ENCODE measurements around the gene C2orf68. TPM values are rescaled to one million over a fixed set of nuclear protein-coding genes. Genes with fewer than 3 reads are reported as not detected.
"Not testable (repeated sequence)": the region's sequence is repeated elsewhere in the genome, so short reads cannot be mapped to it uniquely, and the experiment has no call there.

Gene C2orf68
- total and polyA plus RNA-seq, 4 donors, result 15.5 to 35.2 (median 21.4) TPM

DNA sequence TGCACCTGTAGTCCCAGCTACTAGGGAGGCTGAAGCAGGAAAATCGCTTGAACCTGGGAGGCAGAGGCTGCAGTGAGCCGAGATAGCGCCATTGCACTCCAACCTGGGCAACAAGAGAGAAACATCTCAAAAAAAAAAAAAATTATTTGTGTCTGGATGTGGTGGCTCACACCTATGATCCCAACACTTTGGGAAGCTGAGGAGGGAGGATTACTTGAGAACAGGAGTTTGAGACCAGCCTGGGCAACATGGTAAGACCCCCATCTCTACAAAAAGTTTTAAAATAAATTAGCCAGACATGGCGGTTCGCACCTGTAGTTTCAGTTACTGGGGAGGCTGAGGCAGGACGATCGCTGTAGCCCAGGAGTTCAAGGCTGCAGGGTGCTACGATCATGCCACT, 36.1 kb downstream of the C2orf68 start:
- H3K27ac ChIP-seq (ENCODE audit: low read depth in 1 of 2, low read length in 2 of 2), result no peak overlapping the region
- ATAC-seq (ENCODE audit: low FRiP score), result no peak
- no peaks in the 10 kb centered on the region for H3K9me3 ChIP-seq (ENCODE audit: control insufficient read depth, low read length)
- intact Hi-C loops (cut with DNase I), result no loop called here
- no peak overlapping the region for H3K4me3 ChIP-seq (ENCODE audit: low read length in 2 of 2)
- H3K4me1 ChIP-seq (ENCODE audit: control insufficient read depth in 1 of 2, insufficient read depth in 2 of 2, low read length in 2 of 2), result no peaks in the 10 kb centered on the region
- 82 to 86% methylated on average over 8 of the region's 8 CpGs for WGBS, 2 donors
- H3K27me3 ChIP-seq (ENCODE audit: control insufficient read depth in 1 of 2, insufficient read depth in 2 of 2, low read length in 1 of 2), result peaks cover 0 to 2% of the 10 kb centered on the region in 2 donors
- no peak for DNase-seq
- H3K36me3 ChIP-seq (ENCODE audit: control insufficient read depth in 1 of 2, insufficient read depth in 2 of 2, low read length in 1 of 2), result no peaks in the 10 kb centered on the region

DNA sequence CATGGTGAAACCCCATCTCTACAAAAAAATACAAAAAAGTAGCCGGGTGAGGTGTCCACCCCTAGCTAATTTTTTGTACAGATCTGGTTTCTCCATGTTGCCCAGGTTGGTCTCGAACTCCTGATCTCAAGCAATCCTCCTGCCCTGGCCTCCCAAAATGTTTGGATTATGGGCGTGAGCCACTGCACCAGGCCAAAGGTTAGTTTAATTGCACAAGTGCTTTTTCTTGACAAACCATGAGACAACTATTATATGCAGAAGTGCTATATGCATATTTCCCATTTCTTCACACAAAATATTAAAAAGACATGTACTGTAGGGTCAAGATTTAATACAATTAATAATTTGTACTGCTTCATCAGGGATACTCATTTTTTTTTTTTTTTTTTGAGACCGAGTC, 45.6 kb downstream of the C2orf68 start:
- Histone ChIP-seq H3K4me1 (ENCODE audit: control insufficient read depth in 1 of 2, insufficient read depth in 2 of 2, low read length in 2 of 2) (no peaks in the 10 kb centered on the region), H3K9me3 (ENCODE audit: control insufficient read depth, low read length) (no peaks in the 10 kb centered on the region), H3K27ac (ENCODE audit: low read depth in 1 of 2, low read length in 2 of 2) (no peak overlapping the region), H3K4me3 (ENCODE audit: low read length in 2 of 2) (no peak overlapping the region), H3K27me3 (ENCODE audit: control insufficient read depth in 1 of 2, insufficient read depth in 2 of 2, low read length in 1 of 2) (no peaks in the 10 kb centered on the region), H3K36me3 (ENCODE audit: control insufficient read depth in 1 of 2, insufficient read depth in 2 of 2, low read length in 1 of 2) (no peaks in the 10 kb centered on the region)
- intact Hi-C loops (cut with DNase I), result no loop called here
- DNase-seq (no peak), ATAC-seq (ENCODE audit: low FRiP score) (no peak)
- WGBS, 2 donors, result 74 to 86% methylated on average over 4 of the region's 4 CpGs

DNA sequence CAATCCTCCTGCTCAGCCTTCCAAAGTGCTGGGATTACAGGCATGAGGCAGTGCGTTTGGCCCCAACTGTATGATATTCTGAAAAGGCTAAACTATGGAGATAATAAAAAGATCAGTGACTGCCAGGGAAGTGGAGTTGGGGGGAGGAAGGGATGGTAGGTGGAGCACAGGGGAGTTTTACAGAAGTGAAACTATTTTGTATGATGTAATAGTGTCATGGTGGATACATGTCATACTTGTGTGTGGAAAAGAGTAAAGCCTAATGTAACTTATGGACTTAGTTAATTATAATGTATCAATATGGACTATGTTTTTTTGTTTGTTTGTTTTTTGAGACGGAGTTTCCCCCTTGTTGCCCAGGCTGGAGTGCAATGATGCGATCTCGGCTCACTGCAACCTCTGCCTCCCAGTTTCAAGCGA, 47.7 kb downstream of the C2orf68 start:
- ATAC-seq (ENCODE audit: low FRiP score), result no peak
- no peak overlapping the region for H3K4me3 ChIP-seq (ENCODE audit: low read length in 2 of 2)
- WGBS, 2 donors, result 89 to 90% methylated on average over 5 of the region's 5 CpGs
- no peaks in the 10 kb centered on the region for H3K4me1 ChIP-seq (ENCODE audit: control insufficient read depth in 1 of 2, insufficient read depth in 2 of 2, low read length in 2 of 2)
- intact Hi-C loops (cut with DNase I), result loop anchor here (5.0 kb wide), 2 partner anchors 38 to 53 kb away; partner anchors contain the start of genes TMEM150A (in 2 of the 2) and USP39 (in 1 of the 2)
- DNase-seq, result no peak
- H3K36me3 ChIP-seq (ENCODE audit: control insufficient read depth in 1 of 2, insufficient read depth in 2 of 2, low read length in 1 of 2), result no peaks in the 10 kb centered on the region
- no peaks in the 10 kb centered on the region for H3K9me3 ChIP-seq (ENCODE audit: control insufficient read depth, low read length)
- no peaks in the 10 kb centered on the region for H3K27me3 ChIP-seq (ENCODE audit: control insufficient read depth in 1 of 2, insufficient read depth in 2 of 2, low read length in 1 of 2)
- no peak overlapping the region for H3K27ac ChIP-seq (ENCODE audit: low read depth in 1 of 2, low read length in 2 of 2)

DNA sequence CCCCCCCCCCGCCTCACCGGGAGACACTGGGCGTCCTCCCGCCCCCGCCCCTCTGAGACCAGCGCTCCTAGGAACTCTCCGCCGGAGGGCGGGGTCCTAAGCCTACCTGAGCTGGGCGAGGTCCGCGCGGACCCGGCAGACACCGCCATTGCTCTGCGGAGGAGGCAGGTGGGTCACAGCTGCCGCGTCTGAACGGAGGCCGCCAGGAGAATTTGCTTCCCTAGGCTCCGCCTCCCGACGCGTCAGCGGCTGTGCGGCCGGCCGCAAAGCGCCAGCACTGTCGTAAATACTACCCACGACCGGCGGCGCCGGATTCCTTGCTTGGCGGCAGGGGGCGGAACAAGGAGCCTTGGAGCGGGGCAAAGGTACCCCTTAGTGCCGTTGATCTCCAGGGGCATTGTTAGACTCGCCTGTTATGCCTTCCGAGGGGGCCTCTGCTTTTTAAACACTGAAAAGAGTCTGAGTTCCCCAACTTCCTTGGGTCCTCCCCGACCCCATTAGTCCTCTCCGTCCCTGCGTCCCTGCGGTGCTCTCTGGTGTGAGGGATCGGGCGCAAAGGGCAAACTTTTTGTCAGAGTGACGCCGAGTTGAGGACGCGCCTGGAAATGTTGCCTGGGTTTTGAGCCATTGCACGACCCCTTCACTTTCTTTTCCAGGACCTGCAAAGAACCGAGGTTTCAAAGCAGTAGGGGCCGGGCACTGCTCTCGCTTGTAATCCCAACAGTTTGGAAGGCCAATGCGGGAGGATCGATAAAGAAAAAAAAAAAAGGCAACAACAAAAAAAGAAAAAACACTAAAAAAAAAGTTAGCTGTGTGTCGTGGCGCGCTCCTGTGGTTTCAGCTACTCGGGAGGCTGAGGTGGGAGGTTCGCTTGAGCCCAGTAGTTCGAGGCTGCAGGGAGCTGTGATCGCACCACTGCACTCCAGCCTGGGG, 50.3 kb downstream of the C2orf68 start, which contains the start of gene GGCX:
GGCX (minus strand) TSS at position 214 of the 933 bp plus-strand sequence; CDS start at position 149, 65 bp downstream.
- Histone ChIP-seq H3K9me3 (ENCODE audit: control insufficient read depth, low read length) (no peaks in the 10 kb centered on the region), H3K27me3 (ENCODE audit: control insufficient read depth in 1 of 2, insufficient read depth in 2 of 2, low read length in 1 of 2) (no peaks in the 10 kb centered on the region), H3K27ac (ENCODE audit: low read depth in 1 of 2, low read length in 2 of 2) (peak within 1 kb of the TSS in 1 of 2 donors; percentile 39), H3K4me3 (ENCODE audit: low read length in 2 of 2) (peak within 1 kb of the TSS; percentile 63 to 76), H3K4me1 (ENCODE audit: control insufficient read depth in 1 of 2, insufficient read depth in 2 of 2, low read length in 2 of 2) (no peaks in the 10 kb centered on the region), H3K36me3 (ENCODE audit: control insufficient read depth in 1 of 2, insufficient read depth in 2 of 2, low read length in 1 of 2) (no peaks in the 10 kb centered on the region)
- WGBS, 2 donors, result 2 to 3% methylated on average over 60 to 64 of the region's 64 CpGs
- ATAC-seq (ENCODE audit: low FRiP score), result peak; percentile 98
- intact Hi-C loops (cut with DNase I), result loop anchor here (5.0 kb wide), 2 partner anchors 41 to 56 kb away; partner anchors contain the start of genes TMEM150A (in 2 of the 2) and USP39 (in 1 of the 2)
- peak; percentile 97 to 99 for DNase-seq

DNA sequence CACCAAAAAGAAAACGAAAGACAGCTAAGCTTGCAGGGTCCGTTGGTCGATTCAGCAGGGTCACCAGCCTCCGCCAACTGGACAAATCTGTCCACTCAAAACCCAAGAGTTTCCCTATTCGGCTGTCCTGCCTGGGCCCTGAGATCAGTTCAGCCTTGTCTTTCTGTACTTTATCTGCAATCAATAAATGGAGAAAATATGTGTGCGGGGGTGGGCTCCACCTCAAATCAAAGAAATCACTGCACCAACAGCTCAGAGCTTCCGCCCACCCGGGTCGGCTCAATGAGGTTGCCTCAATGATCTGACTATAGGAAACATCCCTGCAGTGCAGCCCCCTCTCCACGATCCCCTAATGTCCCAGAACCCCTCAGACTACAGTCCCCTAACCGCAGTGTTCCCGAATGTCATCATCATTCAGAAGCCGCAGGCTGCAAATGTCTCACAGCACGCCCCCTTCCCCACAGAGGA, 51.0 kb downstream of the C2orf68 start:
- no peak overlapping the region for H3K27ac ChIP-seq (ENCODE audit: low read depth in 1 of 2, low read length in 2 of 2)
- peak; percentile 54 for ATAC-seq (ENCODE audit: low FRiP score)
- intact Hi-C loops (cut with DNase I), result loop anchor here (5.0 kb wide), 2 partner anchors 41 to 56 kb away; partner anchors contain the start of genes TMEM150A (in 2 of the 2) and USP39 (in 1 of the 2)

DNA sequence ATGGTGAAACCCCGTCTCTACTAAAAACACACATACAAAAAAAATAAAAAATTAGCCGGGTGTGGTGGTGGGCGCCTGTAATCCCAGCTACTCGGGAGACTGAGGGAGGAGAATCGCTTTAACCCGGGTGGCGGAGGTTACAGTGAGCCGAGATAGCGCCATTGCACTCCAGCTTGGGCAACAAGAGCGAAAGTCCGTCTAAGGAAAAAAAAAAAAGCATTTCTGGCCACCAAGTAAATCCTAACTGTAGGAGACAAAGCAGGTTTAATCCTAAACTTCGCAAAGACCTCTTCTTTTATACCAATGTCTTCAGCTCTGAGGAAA, 51.5 kb downstream of the C2orf68 start:
- H3K4me1 ChIP-seq (ENCODE audit: control insufficient read depth in 1 of 2, insufficient read depth in 2 of 2, low read length in 2 of 2); H3K36me3 ChIP-seq (ENCODE audit: control insufficient read depth in 1 of 2, insufficient read depth in 2 of 2, low read length in 1 of 2); ATAC-seq (ENCODE audit: low FRiP score); H3K27ac ChIP-seq (ENCODE audit: low read depth in 1 of 2, low read length in 2 of 2); H3K27me3 ChIP-seq (ENCODE audit: control insufficient read depth in 1 of 2, insufficient read depth in 2 of 2, low read length in 1 of 2); H3K9me3 ChIP-seq (ENCODE audit: control insufficient read depth, low read length); DNase-seq: not testable (repeated sequence)
- peak overlapping the region in 1 of 2 donors; percentile 76 for H3K4me3 ChIP-seq (ENCODE audit: low read length in 2 of 2)
- WGBS, 2 donors, result 81 to 83% methylated on average over 12 of the region's 12 CpGs
- intact Hi-C loops (cut with DNase I), result loop anchor here (5.0 kb wide), 2 partner anchors 42 to 57 kb away; partner anchors contain the start of genes TMEM150A (in 2 of the 2) and USP39 (in 1 of the 2)

More for the DNA sequence above, 51.0 kb downstream of the C2orf68 start:
- Histone ChIP-seq H3K27me3 (ENCODE audit: control insufficient read depth in 1 of 2, insufficient read depth in 2 of 2, low read length in 1 of 2) (no peaks in the 10 kb centered on the region), H3K4me1 (ENCODE audit: control insufficient read depth in 1 of 2, insufficient read depth in 2 of 2, low read length in 2 of 2) (no peaks in the 10 kb centered on the region), H3K36me3 (ENCODE audit: control insufficient read depth in 1 of 2, insufficient read depth in 2 of 2, low read length in 1 of 2) (peaks cover 2 to 3% of the 10 kb centered on the region in 2 donors), H3K9me3 (ENCODE audit: control insufficient read depth, low read length) (no peaks in the 10 kb centered on the region), H3K4me3 (ENCODE audit: low read length in 2 of 2) (peak overlapping the region; percentile 63 to 76)
- 1 to 3% methylated on average over 14 of the region's 14 CpGs for WGBS, 2 donors
- DNase-seq, result no peak

DNA sequence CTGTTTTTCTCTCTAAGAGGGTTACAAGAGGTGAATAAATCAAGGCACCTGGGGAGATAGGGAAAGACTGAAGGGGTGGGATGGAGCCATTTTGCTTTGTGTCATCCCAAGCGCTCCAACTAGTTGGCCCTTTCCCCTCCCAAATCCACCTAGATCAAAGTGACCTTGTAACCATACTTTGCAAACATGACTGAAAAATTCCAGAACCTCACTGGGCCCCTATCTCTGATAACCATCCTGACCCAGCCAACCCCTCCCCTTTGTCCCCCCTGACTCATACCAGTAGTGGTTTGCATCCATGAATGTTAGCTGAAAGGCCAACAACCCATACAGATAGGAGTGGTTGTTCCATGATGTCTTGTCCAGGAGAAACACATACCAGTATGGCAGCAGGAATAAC, 53.7 kb downstream of the C2orf68 start:
- ATAC-seq (ENCODE audit: low FRiP score) (no peak), DNase-seq (no peak)
- H3K9me3 ChIP-seq (ENCODE audit: control insufficient read depth, low read length), result no peaks in the 10 kb centered on the region
- 100% methylated on average over 1 of the region's 1 CpG for WGBS, 2 donors
- intact Hi-C loops (cut with DNase I), result no loop called here
- peaks cover 3 to 8% of the 10 kb centered on the region in 2 donors for H3K36me3 ChIP-seq (ENCODE audit: control insufficient read depth in 1 of 2, insufficient read depth in 2 of 2, low read length in 1 of 2)
- no peaks in the 10 kb centered on the region for H3K4me1 ChIP-seq (ENCODE audit: control insufficient read depth in 1 of 2, insufficient read depth in 2 of 2, low read length in 2 of 2)
- no peak overlapping the region for H3K27ac ChIP-seq (ENCODE audit: low read depth in 1 of 2, low read length in 2 of 2)
- H3K27me3 ChIP-seq (ENCODE audit: control insufficient read depth in 1 of 2, insufficient read depth in 2 of 2, low read length in 1 of 2), result no peaks in the 10 kb centered on the region
- no peak overlapping the region for H3K4me3 ChIP-seq (ENCODE audit: low read length in 2 of 2)

DNA sequence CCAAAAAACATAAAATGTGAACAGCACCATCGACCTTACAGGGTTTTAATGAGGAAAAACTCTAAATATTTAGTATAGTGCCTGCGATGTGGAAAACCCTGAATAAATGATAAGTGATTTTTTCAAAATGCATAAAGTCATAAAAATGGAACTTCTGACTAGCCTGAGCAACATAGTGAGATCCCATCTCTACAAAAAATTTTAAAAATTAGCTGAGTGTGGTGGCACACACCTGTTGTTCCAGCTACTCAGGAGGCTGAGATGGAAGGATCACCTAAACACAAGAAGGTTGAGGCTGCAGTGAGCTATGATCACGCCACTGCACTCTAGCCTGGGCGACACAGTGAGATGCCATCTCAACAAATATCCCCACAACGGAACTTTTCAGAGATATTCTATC, 54.7 kb downstream of the C2orf68 start:
- DNase-seq, result no peak
- ATAC-seq (ENCODE audit: low FRiP score), result no peak
- Histone ChIP-seq H3K4me1 (ENCODE audit: control insufficient read depth in 1 of 2, insufficient read depth in 2 of 2, low read length in 2 of 2) (no peaks in the 10 kb centered on the region), H3K27me3 (ENCODE audit: control insufficient read depth in 1 of 2, insufficient read depth in 2 of 2, low read length in 1 of 2) (no peaks in the 10 kb centered on the region), H3K27ac (ENCODE audit: low read depth in 1 of 2, low read length in 2 of 2) (no peak overlapping the region), H3K9me3 (ENCODE audit: control insufficient read depth, low read length) (no peaks in the 10 kb centered on the region), H3K4me3 (ENCODE audit: low read length in 2 of 2) (no peak overlapping the region), H3K36me3 (ENCODE audit: control insufficient read depth in 1 of 2, insufficient read depth in 2 of 2, low read length in 1 of 2) (peaks cover 8 to 9% of the 10 kb centered on the region in 2 donors)
- intact Hi-C loops (cut with DNase I), result no loop called here
- 94 to 95% methylated on average over 5 of the region's 5 CpGs for WGBS, 2 donors
